GM18519 (cell line): ENCODE measurements around the gene MLC1.
"Not testable (repeated sequence)": the region's sequence is repeated elsewhere in the genome, so short reads cannot be mapped to it uniquely, and the experiment has no call there.

Experiments used
- ATAC-seq: cut with Tn5 transposase; IDR thresholded peaks from one replicate; pipeline ENCODE4 v1.9.1; 2021; ENCODE audit warnings: mild to moderate bottlenecking, moderate library complexity; ENCODE audit not compliant: unreplicated experiment, low FRiP score

MLC1 gene

DNA sequence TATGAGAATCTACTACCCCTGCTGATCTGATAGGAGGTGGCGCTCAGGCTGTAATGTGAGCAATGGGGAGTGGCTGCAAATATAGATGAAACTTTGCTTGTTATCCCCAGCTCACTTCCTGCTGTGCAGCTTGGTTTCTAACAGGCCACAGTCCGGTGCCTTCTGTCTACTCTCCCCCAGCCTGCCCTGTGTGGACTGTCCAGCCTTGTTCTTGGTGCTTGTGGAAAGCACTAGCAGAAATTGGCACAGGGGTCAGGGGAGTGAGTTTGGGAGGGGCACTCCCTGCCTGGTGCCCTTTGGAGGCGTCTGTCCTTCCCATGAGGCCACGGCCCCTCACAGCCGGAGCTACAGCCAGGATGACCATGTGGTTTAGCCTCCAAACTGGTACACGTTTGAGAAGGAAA is 18.9 kb upstream of the MLC1 start:
- no peak for ATAC-seq

DNA sequence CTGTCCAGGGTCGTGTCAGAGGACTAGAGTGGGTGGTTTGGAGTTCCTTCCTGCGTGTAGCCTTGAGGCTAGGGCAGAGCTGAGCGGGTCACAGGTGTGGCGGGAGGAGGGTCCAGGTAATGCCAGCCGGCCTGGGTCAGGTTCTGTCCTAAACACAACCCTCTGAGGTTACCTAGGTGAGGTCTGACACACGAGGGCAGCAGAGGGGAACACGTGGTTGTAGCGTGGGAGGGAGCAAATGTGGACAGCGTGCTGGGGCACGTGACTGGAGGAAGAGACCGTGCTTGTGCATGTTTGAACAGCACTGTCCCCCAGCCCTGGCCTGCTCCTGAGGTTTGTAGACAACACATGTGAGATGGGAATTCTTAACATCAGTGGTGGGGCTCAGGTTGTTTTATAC is 17.7 kb upstream of the MLC1 start:
- ATAC-seq, result no peak

DNA sequence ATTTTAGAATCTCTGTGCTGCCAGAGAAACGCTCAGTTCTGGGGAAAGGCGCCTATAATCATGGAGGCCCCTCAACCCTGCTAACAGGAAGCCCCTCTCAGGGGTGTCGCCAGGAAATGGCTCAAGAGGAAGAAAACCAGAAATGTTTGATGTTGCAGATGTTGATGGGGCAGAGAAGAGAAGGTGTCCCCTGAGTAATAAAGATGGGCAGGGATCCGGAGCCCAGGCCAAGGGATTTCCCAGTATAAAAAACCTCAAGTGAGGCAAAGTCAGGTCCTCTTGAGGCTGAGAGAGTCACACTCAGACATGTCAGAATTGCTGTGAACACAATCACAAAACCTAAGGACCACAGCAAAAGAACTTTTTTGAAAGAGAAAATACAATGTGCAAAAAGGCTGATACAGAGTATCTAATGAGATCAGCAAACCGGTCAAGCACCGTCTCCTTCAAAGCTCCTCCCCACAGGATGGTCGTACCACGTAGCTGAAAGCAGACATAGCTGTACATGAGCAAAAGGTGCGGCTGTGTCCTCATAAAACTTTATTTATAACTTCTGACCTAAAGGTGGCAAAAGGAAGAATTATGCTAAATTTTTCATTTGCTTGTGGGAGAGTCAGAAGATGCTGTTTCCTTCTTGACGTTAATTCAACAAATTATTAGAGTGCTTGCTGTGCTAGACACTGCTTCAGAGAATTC is 16.8 kb upstream of the MLC1 start:
- no peak for ATAC-seq

DNA sequence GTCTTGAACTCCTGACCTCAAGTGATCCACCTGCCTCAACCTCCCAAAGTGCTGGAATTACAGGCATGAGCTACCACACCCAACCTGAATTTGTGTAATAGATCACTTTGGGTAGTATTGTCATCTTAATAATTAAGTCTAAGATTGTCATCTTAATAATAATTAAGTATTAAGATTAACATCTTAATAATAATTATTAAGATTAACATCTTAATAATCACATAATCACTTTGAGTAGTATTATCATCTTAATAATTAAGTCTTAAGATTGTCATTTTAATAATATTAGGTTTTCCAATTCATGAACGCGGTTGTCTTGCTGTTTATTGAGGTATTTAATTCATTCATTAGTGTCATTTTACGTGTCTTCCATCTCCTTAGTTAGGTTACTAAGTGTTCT is 12.8 kb upstream of the MLC1 start:
- no peak for ATAC-seq

DNA sequence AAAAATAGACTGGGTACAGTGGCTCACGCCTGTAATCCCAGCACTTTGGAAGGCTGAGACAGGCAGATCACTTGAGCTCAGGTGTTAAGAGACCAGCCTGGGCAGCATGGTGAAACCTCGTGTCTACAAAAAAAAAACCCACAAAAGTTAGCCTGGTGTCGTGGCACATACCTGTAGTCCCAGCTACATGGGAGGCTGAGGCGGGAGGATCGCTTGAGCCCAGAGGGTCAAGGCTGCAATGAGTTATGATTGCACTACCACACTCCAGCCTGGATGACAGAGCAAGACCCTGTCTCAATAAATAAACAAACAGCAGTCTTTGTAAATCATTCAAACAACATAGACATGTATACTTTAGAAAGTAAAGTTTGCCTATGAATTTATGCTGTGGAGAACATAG is 7.1 kb upstream of the MLC1 start:
- no peak for ATAC-seq

DNA sequence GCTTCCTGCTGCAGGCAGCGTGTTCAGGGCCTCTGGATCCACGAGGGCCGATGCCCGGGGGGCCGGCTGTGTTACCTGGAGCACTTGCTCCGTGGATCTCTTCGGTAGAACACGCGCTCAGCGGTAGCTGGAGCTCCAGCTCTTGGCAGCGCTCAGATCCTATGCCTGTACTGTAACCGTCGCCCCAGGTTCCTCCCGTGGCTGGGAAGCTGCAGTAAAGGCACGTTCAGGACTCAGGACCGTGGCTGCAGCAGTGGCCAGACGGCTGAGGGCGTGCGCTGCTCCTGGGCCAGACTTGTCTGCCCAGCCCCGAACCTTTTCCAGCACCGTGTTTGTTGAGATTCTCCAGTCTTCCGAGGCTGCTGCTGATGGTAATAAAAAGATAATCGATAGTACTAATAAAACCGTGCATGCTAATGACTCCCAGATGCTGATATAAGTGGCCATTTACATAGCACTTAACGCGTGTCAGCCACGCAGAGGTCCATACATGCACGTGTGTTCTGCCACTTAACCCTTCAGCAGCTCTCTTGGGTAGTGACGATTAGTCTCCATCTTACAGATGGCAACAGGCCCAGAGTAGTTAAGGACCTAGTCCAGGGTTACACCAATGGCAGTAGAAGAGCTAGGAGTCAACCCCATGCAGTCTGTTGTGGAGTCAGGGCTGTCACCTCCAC is 6.0 kb upstream of the MLC1 start:
- no peak for ATAC-seq

DNA sequence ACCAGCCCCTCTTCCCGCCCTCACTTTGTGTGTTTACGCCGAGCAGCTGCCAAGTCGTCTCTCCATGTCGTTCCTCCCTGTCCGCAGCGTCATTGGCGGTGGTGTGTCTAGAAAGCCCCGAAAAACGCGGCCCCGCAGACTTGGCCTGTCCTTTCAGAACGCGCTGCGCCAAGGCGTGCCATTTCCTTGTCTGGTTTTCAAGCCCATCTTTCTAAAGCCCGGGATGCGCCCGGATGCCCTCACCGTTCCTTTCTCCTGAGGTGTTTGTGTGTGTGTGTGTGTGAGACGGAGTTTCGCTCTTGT is 5.1 kb upstream of the MLC1 start:
- ATAC-seq, result no peak

DNA sequence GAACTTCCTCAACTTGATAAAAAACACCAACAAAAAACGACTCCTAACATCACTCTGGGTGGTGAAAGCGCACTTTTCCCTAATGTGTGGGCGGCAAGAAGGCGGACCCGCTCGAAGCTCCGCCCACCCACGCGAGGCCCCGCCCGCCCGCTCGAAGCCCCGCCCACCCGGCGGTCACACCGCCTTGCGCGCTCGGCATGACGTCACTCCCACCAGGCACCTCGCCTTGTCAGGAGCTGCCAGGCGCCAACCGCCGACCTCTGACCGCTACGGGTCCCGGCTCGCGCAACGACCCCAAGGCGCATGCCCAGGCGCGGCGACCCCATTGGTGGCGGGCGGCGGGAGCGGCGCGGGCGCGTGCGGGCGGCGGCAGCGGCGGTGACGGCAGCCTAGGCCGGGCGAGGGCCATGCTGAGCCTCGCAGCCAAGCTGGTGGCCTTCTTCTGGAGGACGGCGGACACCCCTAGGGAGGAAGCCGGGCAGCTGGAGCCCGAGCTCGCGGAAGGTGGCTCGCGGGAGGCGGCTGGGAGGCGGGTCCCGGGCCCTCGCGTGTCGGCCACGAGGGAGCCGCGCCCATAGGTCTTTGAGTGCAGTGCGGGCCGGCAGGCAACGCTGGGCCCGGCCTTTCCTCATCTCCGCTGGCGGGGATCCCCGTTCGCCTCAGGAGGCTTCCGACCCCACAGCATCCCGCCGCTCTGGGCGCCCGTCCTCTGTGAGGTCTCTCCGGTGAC is 4.6 kb upstream of the MLC1 start, which contains the start of gene MOV10L1:
TSS of gene MOV10L1 (plus strand) at position 325 of the 730 bp plus-strand sequence. CDS start at position 408, 83 bp downstream.
- no peak for ATAC-seq

DNA sequence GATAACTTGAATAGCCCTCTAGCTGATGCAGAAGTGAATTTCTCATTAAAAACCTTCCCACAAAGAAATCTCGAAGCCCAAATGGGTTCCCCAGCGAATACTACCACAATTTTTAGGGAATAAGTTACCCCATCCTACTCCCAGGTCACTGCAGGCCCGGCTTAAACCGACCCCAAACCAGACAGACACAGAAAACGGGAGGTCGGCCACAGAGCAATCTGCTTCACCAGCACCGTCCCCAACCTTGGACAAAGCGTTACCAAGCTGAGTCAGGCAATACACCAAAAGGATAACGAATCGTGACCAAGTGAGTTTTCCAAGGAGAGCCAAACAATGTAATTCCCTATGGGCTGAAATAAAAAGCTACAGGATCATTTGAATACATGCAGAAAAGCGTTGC is 4.0 kb upstream of the MLC1 start:
- ATAC-seq, result no peak

DNA sequence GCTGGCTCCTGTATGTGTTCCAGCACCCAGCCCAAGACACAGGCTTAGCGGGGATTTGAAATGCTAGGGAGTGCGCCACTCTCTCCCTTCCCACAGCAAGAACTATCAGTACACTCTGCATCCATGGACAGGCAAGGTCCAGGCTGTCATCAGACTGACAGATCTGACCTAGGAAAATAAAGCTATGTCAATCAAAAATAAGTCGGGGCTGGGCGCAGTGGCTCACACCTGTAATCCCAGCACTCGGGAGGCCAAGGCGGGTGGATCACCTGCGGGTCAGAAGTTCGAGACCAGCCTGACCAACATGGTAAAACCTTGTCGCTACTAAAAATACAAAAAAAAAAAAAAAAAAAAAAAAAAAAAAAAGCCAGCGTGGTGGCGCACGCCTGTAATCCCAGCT is 2.9 kb upstream of the MLC1 start:
- no peak for ATAC-seq

DNA sequence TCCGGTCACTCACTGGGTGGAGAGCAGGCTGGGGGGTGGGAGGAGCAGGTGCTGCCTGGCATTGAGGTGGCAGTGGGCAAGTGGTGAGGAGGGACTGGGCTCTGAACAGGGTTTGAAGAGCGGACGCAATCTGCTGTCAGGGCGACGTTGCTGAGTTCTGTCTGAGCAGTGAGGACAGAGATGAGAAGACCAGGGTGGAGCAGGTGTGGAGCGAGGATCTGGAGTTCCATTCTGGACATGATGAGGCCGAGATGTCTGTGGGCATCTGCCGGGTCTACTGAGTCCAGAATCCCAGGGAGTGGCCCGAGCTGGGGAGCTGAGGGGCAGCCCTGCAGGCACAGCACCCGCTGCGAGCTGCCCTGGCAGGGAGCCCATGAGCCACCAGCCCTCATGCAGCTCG is 2.4 kb upstream of the MLC1 start:
- no peak for ATAC-seq

DNA sequence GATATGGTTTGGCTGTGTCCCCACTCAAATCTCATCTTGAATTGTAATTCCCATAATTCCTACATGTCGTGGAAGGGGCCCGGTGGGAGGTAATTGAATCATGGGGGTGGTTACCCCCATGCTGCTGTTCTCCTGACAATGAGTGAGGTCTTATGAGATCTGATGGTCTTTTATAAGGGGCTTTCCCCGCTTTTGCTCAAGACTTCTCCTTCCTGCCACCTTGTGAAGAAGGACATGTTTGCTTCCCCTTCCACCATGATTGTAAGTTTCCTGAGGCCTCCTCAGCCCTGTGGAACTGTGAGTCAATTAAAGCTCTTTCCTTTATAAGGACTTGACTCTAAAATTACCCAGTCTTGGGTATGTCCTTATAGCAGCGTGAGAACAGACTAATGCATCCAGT is 1.7 kb upstream of the MLC1 start:
- ATAC-seq, result not testable (repeated sequence)

DNA sequence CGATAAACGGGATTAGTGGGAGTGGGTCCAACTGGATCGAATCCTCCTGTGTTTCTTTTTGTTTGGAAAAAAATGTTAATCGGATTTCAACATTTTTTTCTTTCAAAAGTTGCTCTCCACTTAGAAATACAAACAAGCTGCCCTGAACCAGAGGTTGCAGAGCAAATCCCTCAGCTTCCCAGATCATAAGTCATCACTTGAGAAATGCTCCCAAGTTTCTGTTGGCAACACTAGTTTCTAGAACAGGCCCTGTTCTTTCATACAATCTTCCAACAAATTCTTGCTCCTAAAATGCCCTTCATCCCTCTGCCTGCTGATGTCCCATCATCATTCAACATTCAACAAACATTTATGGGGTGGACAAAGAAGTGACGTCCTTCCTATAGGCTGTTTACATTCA is 1.3 kb upstream of the MLC1 start:
- no peak for ATAC-seq

DNA sequence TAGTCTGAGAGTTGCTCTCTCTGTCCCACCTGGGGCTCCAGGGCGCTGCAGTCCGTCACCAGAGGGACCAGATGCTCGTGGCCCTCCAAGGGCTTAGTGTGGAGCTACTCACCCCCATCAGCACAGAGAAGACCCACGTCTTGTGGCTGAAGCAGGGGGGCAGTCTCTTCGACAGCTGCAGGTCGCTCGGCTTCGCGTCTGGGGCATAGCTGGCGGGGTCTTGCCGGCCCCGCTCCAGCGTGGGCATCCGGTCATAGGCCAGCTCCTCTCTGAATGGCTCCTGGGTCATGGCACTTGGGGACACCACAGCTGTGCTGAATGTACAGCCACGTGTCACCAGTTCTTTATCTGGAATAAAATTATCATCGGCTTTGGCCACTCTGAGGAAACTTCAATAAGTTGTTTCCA is 608 bp downstream of the MLC1 start:
- ATAC-seq, result no peak

DNA sequence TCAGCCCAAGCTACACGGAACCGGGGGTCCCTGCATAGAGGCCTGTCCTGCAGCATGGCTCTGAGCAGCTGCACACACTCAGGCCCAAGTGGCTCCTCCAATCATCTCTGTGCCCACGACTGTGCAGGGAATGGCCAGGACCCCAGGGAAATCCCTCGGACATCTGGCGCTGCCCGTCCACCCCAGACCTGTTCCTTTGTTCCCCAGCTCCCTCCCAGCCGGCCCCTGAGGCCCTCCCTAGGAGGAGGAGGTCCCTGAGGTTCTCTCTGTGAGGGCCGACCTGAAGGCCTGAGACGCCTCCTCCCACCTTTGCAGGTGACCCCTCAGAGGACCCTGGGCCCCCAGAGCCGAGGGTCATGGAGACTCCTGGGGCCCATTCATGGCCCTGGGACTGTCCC is 1.1 kb downstream of the MLC1 start:
- no peak for ATAC-seq

DNA sequence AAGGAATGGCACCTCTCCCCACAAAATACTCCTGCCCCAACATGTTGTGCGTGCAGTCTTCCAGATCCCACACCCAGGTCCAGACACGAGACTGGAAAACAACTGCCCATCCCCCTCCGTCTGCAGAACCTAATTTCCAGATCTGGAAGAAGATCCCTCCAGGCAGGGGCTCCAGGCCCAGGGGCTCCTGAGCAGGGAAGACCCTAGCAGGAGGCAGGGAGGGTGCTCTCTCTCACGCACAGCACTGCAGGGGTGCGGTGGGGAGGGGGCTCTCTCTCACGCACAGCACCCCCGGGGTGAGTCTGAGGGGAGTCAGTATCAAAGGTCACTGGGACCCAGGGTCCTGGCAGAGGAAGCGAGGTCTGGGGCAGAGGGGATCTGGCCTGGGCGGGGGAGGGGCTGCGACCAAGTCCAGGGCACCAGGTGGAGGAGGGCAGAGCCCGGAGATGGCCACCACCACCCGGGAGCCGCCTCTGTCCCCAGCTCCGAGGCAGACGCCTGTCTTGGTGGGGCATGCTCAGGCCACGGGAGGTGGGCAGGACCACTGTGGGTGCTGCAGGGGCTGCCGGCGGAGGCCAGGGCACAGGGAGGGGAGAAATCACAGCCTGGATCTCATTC is 1.7 kb downstream of the MLC1 start:
- ATAC-seq, result no peak

DNA sequence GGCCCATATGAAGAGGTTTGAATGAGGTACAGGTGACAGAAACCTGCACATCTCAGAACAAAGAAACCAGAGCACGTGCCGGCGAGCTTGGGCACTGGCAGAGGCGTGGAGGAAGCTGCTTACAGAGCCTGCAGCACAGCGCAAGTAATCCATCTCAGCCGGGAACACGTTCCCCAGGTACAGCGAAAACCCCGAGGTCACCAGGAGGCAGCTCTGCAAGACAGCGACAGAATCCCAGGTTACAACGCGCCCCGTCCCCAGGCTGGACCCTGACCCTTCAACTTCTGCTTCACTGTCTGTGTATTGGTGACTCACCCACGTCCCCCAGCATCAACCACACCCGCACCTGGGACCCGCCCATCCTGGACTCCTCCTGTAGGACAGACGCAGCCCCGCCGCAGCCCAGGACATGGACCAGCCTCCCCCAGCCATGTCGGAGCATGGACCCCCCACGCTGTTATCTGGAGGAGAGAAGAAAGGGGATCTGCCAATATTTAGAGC is 2.2 kb downstream of the MLC1 start:
- no peak for ATAC-seq

DNA sequence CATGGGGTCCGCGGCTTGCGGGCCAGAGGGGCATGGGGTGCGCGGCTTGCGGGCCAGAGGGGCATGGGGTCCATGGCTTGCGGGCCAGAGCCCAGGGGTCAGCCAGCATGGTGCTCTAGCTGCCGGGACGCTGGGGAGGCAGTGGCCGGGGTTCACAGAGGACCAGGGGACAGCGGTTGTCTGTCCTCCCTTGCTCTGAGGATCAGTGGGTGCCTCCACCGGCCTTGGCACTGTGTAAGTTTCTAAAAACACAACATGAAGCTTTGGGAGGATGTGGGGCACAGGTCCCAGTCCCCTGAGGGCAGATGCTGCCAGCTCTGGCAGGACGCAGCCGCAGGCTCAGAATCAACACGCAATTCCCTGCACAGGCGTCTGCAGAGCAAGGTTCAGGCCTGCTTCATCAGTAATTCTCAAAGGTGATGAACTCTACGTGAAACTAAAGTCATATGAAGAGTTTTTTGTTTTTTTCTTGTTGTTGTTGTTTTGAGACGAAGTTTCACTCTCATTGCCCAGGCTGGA is 3.0 kb downstream of the MLC1 start:
- ATAC-seq, result no peak

DNA sequence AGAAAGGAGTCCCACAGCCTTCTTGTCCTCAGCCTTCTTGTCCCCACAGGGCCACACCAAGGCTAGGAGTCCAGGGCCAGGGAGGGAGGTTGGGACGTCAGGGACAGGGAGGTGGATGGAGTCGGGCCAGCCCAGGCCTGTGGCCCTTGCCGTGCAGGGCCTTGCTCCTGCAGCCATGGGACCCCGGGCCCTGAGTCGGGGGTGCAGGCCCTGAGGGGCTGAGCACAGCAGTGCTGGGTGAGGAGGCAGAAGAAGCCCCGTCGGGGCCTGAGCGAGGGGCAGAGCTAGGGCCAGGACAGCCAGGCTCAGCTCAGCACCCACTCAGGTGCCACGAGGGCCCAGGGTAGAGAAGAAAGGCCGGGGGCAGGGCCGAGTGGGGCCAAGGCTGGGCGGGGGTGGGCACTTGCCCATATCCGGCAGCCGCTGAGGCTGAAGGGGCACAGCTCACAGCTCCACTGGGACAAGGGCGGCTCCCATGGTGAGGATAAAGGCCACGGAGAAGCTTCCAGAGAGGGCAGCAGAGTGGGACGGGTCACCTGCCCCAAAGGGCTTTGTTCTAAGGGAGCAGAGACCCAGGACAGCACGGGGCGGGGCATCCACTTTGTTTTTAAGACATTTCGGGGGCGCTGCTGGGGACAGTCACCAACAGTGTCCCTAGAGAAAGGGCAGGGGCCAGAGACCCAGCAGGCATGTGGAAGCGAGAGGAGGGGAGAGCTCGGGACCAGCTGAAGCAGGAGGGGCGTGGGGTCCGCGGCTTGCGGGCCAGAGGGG is 3.6 kb downstream of the MLC1 start:
- ATAC-seq, result no peak

DNA sequence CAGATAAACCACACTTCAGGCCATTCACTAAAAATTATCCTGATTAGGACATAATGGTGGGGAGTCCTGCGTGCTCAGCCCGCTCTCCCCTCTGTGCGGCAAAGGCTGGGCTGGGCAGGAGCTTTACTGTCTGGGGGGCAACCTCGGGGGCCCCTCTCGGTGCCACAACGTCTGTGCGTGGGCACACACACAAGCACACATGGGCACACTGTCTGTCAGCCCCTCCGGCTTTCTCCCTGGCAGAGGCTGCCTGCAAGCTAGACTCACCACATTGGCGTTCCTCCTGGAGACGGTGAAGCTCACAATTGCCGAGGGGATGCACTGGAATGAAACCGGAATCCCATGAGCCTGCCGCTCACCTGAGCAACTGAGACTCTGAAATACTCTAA is 5.2 kb downstream of the MLC1 start:
- ATAC-seq, result no peak
